VCaP (cell line): ENCODE data around the gene CDH12.

Experiments
- H3K27ac ChIP-seq: fragments of 450-650 bp; 2 replicates; pipeline ENCODE4 v1.5.1; 2017
- TF ChIP-seq, protein P1 (sequence below): fragments of 450-650 bp; conservative IDR thresholded peaks from 2 replicates; pipeline ENCODE4 v1.5.1; 2017; ENCODE audit warnings: mild to moderate bottlenecking, moderate library complexity

The CDH12 gene

DNA sequence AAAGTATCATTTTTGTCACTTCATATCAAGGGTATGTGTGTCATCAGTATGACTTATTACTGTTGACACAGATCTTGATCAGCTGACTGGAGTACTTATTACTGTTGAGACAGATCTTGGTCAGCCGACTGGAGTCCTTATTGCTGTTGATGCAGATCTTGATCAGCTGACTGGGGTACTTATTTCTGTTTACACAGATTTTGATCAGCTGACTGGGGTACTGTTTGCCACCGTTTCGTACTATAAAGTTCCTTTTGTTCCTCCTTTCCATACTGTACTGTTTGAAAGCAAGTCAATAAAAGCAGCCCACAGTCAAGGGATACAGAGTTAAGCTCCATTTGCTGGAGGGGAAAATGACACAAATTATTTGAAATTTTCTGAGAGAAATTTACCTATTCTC lies 347.3 kb downstream of the CDH12 start:
- H3K27ac ChIP-seq = no peak overlapping the region
- TF ChIP-seq, protein P1, sequence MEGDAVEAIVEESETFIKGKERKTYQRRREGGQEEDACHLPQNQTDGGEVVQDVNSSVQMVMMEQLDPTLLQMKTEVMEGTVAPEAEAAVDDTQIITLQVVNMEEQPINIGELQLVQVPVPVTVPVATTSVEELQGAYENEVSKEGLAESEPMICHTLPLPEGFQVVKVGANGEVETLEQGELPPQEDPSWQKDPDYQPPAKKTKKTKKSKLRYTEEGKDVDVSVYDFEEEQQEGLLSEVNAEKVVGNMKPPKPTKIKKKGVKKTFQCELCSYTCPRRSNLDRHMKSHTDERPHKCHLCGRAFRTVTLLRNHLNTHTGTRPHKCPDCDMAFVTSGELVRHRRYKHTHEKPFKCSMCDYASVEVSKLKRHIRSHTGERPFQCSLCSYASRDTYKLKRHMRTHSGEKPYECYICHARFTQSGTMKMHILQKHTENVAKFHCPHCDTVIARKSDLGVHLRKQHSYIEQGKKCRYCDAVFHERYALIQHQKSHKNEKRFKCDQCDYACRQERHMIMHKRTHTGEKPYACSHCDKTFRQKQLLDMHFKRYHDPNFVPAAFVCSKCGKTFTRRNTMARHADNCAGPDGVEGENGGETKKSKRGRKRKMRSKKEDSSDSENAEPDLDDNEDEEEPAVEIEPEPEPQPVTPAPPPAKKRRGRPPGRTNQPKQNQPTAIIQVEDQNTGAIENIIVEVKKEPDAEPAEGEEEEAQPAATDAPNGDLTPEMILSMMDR = no peak

DNA sequence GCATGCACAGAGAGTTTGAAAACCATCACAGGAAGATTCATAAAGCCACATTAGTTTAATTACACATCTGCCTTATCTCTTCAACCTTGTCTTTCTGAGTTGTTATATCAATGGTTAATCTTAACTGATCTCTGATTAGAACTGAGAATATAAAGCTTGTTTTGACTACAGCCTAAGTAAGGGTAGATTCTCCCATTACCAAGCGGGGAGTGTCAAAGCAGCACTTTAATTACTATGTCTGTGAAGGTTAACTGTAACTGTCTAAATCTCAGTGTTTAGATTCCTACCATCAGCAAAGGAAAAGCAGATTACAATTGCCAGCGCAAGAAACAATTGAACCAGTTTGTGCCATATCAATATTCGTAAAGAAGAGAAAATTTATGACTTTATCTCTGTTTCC lies 348.7 kb downstream of the CDH12 start:
- no peak overlapping the region for H3K27ac ChIP-seq
- TF ChIP-seq, protein P1 = no peak

DNA sequence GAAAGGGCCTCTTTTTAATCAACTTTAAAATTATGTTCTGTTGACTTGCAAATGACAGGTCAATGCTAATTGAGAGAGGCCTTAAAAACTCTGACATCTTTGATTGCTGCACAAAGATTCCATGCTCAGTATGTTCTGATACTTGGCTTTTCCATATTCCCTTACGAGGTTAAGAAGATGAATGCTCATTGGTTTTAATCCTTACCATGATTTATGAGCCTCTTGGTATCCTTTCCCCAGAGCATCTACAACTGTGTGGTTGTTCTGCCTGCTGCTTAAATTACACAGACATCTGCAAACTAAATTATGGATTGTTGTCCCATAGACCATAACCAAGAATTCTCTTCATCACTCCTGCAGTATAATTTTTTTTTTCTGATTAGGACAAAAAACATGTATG lies 352.6 kb downstream of the CDH12 start:
- TF ChIP-seq, protein P1 = no peak
- no peak overlapping the region for H3K27ac ChIP-seq

DNA sequence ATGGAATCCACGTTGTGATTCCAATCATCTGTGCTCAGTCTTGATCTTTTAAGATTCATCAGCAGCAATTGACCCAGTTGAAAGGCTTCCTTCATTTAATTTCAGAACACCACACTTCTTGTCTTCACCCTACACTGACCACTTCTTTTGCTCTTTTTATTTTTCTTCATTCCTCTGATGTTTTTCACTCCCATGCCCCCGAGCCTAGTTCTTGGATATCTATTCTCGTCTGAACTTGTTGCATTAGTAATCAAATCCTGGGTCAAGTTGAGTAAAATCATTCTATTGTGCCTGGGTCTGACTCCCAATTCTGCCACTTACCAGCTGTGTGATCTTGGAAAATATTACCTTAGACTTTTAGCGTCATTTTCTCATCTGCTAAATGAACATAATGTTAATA lies 356.5 kb downstream of the CDH12 start:
- TF ChIP-seq, protein P1 = no peak
- H3K27ac ChIP-seq = no peak overlapping the region

DNA sequence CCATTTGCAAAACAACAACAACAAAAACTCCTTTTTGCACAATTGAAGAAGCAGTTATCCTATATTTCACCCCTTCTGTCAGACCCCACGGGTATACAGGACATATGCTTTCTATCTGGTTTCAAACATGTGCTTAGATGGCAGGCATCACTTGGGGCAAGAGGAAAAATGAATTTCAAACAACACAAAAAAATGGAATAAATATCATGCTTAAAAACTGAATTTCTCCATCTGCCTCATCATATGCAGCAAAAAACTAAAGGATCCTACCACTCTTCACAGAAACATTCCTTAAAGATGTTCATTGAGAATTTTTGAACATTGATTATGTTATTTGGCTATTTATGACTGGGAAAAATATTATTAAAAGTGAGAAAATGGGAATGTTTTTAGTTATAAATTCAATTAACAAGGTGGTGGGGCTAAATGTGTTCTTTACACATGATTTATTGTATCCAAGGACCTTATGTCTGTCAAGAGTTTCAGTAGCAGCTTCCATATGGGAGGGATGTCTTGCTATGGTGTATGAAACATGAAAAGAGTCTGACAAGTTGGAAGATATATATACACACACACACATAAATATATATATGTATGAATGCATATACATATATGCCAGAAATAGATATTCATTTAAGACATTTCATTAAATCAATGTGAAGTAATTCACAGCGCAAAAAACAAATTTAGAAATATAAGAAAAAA lies 358.0 kb downstream of the CDH12 start:
- TF ChIP-seq, protein P1 = no peak
- H3K27ac ChIP-seq = no peak overlapping the region

DNA sequence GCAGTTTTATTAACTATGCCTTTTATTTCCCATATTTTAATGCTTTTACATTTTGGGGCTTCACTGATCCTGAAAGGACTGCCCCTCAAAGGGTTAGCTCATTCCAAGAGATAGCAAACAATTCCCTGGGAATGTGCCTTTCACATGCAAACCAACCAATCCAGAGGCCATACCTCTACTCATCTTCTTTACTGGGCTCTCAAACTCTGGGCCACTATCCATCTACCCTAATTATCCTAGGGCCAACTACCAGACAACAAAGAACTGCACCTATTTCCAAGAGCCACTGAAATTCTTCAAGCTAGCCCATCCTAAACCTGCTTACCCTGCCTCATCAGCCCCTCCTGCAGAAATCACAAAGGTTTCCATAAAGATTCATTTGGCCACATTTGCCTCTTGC lies 364.7 kb downstream of the CDH12 start:
- TF ChIP-seq, protein P1 = no peak
- no peak overlapping the region for H3K27ac ChIP-seq

DNA sequence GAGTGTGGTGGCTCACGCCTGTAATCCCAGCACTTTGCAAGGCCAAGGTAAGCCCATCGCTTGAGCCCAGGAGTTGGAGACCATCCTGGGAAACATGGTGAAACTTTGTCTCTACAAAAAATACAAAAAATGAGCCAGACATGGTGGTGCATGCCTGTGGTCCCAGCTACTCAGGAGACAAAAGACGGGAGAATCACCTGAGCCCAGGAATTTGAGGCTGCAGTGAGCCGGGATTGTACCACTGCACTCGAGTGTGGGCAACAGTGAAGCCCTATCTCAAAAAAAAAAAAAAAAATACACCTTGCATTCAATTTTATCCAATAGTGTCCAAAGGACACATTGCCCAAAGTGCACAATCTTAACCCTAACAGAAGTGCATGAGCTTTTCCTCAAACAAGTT lies 372.8 kb downstream of the CDH12 start:
- H3K27ac ChIP-seq = no peak overlapping the region
- TF ChIP-seq, protein P1 = no peak
